HG02870 (cell line): Measurements from ENCODE around the gene NCOA4.
"Not testable (repeated sequence)": the region's sequence is repeated elsewhere in the genome, so short reads cannot be mapped to it uniquely, and the experiment has no call there.

ENCODE experiments used
- ATAC-seq: cut with Tn5 transposase; IDR thresholded peaks from one replicate; pipeline ENCODE4 v1.9.1; 2021; ENCODE audit warnings: mild to moderate bottlenecking, moderate library complexity; ENCODE audit not compliant: unreplicated experiment

The NCOA4 gene

GRCh38 chr10:46020344-46020657, 10.1 kb downstream of the NCOA4 start:
- no peak for ATAC-seq

- no peak for ATAC-seq
Observed at GRCh38 chr10:46019569-46020343, 10.7 kb downstream of the NCOA4 start.

- ATAC-seq = no peak
Observed at GRCh38 chr10:46019177-46019528, 11.3 kb downstream of the NCOA4 start.

- no peak for ATAC-seq
Observed at GRCh38 chr10:46018453-46019176, 11.8 kb downstream of the NCOA4 start.

GRCh38 chr10:46017733-46018132, 12.7 kb downstream of the NCOA4 start:
- ATAC-seq = no peak

DNA sequence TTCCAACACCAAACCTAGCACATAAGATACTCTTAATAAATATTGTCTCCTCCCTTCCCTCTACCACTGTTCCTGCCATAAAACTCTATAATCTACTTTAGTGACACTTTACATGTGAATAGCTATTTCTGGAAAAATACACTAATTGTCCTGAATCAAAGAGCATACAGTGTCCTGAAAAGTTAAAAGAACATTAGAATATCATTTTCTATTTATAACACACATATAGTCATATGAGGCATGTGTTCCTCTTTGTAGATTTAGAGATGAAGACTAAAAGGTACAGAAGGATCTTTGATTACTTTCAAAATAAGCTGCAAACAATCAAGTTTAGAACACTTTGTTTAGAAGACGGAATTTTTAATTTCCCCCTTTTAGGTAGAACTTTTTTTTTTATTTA, 13.6 kb downstream of the NCOA4 start:
- ATAC-seq = no peak

DNA sequence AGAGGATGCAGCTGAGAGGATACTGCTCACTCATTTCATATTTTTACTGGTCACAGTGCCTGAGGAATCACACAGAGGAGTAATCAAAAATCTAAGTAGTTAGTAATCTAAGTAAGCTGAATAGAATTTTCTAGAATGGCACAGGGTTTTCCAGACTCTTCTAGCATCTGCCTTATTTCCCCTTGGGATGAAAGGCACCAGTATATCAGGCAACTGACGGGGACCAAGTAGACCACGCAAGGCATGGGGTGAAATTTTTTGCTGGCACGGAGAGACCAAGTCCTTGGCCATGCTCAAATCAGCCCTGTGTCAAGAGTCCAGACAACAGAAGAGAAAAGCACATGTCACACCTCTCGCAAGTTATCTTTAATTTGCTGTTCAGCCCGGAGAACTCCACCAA, 14.2 kb downstream of the NCOA4 start:
- ATAC-seq = no peak

DNA sequence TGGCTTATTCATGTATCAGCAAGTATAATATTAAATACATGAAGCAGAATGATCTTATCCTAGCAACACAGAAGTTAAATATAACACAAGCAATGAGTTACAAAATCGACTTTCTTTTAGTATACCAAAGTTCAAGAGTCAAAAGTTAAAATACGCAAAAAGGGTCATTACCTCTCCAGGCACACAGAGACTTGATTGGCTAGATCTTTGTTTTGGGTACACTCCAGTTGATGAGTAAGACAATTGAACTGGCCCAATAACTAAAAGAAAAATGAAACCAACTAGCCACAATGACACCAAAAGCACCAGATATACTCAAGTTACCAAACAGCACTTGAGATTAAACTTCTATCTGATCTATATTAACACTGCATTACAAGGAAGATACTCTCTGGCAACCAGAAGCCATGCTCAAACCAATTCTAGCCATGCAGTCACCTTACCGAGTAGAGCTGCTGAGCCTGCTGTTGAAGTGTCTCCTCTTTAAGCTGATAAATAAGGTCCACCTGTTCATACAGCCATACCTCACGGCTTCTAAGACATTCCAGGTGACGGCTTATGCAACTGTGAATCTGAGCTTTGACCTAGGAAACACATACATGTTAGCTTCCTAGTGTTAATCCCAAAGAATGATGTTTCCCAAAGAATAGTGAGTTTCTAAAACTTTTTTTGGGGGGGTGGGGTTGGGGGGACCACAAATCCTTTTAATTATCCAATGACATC, 15.6 kb downstream of the NCOA4 start:
- no peak for ATAC-seq

- no peak for ATAC-seq
Observed at GRCh38 chr10:46014206-46014605, 16.2 kb downstream of the NCOA4 start.

DNA sequence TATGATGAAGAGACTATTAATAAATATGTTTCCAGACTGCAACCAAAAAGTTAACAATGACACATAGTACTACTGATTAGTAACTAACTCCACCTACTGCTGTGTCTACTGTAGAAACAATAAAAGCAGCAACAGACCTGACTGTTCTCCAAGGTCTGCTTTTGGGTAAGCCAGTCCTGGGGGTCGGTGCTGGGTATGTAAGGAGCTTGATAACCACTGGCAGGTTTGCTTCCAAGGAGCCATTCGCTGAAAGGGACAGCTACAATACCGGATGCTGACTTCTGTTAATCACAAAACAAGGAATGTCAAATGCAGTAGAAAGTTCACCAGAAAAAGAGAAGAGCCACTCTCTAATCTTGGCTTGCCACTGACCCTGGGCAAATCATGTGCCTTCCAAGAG, 17.7 kb downstream of the NCOA4 start:
- ATAC-seq = no peak

GRCh38 chr10:46006219-46006618, 24.2 kb downstream of the NCOA4 start:
- ATAC-seq = no peak

DNA sequence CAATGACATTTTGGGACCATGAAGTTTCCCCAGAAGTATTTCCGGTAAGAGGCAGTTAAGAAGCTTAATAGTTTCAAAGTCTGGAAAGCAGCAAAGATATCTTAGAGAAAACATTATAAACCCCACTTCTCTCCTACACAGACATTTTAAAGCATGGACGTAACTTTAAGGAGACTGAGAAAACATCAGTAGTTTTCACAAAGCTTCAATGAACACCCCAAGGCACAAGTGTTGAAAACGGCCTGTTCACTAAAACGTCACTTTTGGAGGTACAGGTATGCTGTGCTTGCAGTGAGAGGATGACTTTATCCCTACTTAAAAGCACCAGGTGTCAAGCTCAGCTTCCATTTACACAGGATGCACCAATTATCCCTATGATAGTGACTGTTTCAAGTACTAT, 25.0 kb downstream of the NCOA4 start:
- ATAC-seq = no peak

- ATAC-seq = no peak
Observed at GRCh38 chr10:46004963-46005362, 25.5 kb downstream of the NCOA4 start.

DNA sequence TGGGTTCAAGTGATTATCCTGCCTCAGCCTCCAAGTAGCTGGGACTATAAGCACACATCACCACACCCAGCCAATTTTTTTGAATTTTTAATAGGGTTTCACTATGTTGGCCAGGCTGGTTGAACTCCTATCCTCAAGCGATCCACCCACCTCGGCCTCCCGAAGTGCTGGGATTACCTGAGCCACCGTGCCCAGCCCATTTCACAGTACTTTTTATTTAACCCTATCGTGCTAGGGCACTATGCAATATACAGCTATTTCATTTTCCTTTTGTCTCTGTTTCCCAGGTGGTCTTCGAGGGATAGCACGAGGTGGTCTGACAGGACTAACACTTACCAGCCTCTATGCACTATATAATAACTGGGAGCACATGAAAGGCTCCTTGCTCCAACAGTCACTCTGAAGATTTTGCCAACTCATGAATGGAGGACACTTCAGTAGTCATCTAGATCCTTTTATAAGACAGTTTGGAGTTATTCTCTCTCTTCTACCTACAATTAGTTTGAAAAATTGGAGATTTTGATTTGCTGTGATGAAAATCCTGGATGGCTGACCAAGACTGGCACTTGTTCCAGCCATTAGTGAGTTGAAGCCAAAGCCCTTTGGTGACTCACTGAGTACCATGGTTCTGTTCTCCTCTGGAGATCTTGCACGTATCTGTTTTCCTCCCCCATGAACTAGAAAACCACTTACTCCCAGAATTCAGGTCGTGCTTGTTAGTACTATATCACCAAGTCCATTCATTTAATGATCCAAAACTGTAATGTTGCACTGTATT, 27.3 kb downstream of the NCOA4 start:
- ATAC-seq = no peak

DNA sequence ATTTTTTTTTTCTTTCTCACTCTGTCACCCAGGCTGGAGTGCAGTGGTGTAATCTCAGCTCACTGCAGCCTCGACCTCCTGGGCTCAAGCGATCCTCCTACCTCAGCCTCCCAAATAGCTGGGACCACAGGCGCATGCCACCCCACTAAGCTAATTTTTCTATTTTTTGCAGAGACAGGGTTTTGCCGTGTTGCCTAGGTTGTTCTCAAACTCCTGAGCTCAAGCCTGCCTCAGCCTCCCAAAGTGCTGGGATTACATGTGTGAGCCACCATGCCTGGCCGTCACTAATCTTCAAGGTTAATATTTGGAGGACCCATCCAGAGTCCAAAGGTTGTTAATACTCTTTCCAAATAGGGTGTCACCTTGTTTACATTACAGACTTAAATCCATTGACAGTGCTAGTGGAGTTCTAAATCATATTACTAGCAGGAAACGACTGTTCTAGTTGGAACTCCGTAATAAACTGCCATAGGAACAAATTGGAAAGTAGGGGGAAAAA, 28.2 kb downstream of the NCOA4 start:
- not testable (repeated sequence) for ATAC-seq

GRCh38 chr10:46001187-46001756, 29.2 kb downstream of the NCOA4 start:
- no peak for ATAC-seq

DNA sequence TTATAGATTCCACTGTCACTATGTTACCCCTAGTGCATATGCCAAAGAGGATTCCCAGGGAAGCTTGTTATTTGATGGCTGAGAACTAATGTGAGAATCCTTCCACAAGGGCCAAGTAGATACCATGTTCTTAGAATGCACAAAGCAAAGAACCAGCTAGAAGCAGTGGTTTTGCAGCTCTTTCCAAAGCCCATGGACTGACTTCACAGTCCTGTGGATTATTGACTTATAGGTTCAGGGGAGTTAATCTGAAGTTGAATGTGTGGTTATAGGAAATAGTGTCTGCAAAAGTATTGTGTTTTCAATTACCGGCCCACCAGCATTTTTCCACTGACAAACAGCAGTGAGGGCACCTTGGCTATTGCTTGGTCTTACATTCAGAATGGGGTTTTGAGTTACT, 29.9 kb downstream of the NCOA4 start:
- no peak for ATAC-seq

DNA sequence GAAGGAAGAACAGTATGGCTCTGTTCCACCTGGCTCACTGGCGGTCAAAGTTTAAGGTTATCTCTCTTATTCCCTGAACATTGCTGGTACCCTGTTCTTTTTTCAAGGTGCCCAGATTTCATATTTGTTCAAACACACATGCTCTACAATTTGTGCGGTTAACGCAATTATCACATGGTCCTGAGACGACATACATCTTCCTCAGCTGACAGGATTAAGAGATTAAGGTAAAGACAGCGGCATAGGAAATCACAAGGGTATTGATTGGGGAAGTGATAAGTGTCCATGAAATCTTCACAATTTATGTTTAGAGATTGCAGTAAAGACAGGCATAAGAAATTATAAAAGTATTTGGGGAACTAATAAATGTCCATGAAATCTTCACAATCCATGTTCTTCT, 30.5 kb downstream of the NCOA4 start:
- ATAC-seq = not testable (repeated sequence)

DNA sequence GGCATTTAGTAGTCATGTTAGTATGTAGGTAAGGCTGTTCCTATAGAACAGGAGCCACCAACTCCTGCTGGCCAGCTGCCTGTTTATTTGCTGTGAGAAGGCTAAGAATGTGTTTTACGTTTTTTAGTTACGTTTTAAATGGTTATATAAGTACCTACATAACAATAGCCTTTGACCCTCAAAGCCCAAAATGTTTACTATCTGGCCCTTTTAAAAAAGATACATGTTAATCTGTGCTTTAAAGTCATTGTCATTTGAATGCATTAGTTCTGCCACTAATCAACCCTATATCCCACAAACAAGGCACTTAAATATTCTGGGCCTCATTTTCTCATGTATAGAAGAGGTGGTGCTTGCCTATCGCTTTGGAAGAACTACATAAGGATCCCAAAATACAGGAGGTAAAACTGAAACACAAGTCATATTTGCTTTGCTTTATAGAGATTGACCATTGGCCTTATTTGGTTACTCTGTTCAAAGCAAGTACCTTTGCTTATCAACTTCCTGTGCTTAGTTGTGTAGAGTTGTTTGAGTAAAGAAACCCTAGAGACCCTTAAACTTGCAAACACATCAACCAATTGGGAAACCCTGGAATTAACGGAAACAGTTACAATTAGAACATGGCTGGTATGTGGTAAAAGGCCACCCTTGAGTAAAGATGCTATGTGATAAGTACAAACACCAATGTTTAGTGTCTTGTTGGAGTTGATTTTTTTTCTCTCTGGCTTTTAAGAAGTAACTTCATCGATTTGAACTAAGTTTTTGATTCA, 32.2 kb downstream of the NCOA4 start:
- ATAC-seq = no peak

DNA sequence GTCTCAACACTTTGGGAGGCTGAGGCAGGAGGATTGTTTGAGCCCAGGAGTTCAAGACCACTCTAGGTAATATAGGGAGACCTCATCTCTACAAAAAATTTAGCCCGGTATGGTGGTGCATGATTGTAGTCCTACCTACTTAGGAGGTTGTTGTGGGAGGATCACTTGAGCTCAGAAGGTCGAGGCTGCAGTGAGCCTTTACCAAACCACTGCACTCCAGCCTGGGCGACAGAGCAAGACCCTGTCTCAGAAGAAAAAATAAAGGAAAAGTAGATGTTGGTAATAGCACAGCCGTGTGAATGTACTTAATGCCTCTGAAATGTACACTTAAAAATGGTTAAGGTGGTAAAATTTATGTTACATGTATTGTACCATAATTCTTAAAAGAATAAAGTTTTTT, 32.9 kb downstream of the NCOA4 start:
- no peak for ATAC-seq
